NCI-H128 (cell line): ENCODE data around the gene LRRC66.

ENCODE experiments used
- DNase-seq: peaks from one replicate; lab custom pipeline; 2025; ENCODE audit not compliant: unreplicated experiment; lab: John Stamatoyannopoulos, UW

LRRC66 gene, protein sequence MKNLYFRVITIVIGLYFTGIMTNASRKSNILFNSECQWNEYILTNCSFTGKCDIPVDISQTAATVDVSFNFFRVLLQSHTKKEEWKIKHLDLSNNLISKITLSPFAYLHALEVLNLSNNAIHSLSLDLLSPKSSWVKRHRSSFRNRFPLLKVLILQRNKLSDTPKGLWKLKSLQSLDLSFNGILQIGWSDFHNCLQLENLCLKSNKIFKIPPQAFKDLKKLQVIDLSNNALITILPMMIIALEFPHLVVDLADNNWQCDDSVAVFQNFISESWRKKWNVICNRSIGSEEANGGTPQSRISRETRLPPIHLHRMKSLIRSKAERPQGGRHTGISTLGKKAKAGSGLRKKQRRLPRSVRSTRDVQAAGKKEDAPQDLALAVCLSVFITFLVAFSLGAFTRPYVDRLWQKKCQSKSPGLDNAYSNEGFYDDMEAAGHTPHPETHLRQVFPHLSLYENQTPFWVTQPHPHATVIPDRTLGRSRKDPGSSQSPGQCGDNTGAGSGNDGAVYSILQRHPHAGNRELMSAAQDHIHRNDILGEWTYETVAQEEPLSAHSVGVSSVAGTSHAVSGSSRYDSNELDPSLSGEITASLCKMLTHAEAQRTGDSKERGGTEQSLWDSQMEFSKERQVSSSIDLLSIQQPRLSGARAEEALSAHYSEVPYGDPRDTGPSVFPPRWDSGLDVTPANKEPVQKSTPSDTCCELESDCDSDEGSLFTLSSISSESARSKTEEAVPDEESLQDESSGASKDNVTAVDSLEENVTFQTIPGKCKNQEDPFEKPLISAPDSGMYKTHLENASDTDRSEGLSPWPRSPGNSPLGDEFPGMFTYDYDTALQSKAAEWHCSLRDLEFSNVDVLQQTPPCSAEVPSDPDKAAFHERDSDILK

DNA sequence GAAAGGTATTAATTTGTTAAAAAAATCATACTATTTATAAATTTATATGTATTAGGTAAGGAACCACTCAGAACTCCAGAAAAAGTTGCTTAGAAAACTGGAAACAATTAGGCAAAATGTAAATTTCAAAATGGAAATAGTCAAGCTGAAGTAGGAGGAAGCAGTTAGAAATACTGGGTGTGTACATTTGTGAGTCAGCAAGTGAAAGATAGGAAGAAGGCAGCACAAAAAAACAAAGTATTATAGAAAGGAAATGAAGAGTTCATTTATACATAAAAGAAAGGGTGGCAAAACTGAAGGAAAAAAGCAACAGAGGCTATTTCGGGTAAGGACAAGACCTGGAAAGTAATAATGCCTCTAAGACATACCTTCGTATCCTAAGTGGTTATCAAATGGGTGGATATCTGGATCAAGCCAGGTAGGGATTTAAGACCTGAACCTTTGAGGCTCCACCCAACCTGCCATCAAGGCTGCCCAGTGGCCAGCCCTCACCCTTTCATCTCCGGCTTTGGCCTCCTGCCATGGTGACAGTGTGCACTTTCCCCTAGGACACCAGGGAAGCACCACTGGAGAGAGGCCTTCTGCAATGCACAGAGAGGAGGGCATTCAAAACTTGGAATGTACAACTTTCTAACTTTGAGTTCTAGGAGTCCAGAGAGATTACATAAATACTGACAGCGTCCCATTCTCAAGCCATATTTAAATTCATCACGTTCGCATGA is at the start of gene LRRC66:
LRRC66 (minus strand) TSS at position 428 of the 722 bp plus-strand sequence. CDS start 2,750 bp downstream, outside the sequence.
- DNase-seq: no peak

DNA sequence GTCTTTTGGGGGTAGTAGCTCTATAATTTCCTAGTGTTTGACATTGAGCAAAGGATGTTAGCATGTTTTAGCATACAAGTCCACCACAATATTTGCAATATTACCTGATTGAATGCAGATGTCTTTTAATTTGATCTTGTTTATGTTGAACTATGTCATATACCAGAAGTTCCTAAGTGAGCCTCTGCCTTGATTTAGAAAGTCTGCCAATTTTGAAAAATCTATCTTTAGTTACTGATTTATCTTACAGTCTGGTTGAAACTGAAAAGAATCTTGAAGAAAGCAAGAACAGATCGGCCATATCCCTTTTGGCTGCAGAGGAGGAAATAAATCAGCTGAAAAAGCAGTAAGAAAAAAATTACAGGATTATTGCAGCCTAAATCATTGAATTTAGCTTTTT is 49.4 kb upstream of the LRRC66 start:
- DNase-seq: no peak

DNA sequence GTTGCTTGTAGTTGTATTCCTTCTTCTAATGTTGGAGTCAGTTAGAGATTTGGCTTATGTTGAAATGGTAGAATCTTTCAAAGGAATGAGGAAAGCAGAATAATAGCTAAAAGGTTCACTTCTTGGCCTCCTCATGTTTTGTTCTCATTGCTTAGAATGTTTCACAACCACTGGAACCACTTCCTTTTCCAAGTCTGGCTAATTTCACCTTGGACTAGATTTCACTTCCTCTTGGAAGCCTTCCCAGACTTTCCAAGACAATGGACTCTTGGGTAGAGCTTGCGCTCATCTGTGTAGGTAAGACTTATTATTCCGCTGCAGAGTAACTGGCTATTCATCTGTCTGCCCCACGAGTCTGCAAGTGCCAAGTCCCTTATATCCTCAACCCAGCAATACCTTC is 39.2 kb upstream of the LRRC66 start:
- DNase-seq: no peak

DNA sequence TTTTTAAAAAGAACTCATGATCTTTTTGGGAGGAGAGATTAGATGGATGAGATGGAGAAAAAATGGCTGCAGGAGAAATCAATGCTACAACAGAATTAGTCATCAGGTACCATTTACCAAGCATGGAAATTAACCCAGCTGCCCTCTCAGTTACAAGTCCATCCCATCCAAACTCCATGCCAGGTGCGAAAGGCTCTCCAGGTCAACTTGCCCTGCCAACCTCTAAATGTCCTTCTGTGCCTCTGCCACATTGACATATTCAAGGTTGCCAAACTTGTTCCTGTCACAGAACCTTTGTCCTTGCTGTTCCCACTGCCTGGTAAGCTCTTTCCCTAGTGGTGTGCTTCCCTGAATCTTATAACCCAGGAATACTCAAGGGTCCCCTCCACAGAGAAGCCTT is 38.1 kb upstream of the LRRC66 start:
- no peak for DNase-seq

DNA sequence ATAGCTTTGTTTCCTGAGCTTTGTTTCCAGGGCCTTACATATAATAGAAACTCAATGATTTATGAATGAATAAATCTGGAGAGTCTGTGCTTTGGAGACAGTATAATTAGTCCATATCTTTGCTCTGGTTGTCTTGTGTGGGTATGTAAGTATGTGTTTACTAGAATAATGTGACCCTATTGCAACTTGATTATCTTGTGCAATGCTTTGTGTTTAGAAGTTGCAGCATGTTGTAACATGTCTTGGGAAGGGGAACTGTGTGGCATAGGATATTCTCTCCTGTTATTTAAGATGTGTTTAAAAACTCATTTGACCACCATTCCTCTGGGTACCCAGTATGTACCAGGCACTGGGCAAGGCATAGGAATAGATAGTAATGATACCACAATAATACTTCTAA is 37.0 kb upstream of the LRRC66 start:
- no peak for DNase-seq

DNA sequence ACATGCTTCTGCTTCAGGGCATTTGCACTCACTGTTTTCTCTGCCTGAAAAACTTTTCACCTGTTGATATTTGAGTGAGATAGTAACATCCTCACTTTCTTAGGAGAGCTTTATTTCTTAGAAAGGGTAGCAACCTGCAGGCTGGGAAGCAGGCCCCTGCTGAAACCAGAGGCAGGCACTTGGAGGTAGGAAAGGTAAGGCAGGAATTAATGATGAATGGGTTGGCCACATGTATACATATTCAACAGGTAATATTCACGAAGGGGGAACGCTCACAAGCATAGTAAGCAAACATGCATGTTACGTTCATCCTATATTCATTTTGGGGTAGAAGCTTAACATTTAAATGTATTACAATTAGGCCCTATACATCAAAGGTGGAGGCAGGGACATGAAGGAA is 34.1 kb upstream of the LRRC66 start:
- DNase-seq: no peak

DNA sequence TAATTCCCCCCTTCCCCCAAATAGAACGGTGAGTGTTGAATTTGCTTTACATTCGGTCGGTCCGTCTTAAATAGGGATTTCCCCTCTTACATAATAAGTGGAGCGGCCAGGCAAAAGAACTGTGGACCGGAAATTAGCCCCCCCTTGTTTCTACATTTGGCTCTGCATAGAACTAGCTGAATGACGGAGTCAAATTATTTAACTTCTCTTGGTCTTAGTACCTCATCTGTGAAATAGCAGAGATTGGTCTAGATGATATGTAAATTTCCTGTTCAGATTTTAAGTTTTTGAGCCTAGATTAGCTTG is 32.3 kb upstream of the LRRC66 start:
- DNase-seq: no peak

DNA sequence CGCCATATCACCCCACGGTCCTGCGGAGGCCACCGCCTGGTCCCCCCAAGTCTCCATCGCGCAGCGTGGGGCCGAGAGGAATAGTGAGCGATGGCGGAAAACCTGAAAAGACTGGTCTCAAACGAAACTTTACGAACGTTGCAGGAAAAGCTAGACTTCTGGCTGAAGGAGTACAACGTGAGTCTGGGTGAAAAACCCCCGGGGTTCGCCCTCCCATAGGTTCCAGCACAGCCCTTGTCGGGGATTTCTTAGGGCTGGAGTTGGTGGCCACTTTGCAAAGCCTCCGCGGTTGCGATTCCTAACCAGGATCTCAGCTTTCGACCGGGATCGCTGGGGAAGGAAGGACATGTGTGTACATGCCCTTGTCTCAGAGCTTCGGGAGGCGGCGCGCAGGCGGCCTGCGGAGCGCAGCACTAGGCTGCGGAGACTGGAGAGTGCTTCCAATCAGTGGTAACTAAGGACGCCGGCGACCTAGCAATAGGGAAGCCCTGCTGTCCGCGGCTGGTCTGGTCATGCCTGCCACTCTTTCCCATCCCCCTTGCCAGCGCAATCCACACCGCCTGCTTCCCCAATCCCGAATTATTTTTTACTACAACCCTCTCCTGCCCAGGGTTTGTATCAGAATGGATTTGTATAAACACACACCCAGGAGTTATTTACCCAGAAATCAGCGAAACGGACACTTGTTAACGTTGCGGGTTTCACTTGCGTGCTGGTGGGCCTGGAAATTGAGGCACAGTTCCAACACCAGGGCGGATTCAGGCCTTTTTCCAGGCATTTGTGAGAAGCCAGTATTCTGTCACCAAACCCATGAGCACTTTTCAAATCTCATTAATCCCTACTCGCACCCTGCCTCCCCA is 31.7 kb upstream of the LRRC66 start:
- DNase-seq: peak; percentile 17

DNA sequence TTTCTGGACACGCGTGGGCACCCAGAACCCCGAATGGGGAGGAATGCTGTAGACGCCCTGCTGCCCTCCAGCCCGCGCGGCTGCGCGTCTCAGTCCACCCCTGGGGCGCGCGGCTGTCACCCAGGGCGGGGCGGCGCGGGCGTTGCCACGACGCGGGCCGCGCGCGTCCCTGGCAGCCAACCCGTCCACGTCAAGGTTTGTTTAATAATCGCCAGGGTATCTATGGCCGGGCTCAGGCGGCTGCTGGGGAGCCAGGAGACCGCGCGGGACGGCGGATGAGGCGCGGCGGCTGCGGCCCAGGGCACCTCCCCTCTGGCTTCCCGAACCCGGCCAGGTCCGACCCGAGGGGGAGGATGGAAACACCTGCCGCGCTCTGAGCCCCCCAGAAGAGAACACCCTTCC is 31.1 kb upstream of the LRRC66 start, which contains the start of gene SPATA18:
SPATA18 (plus strand) TSS at position 92 of the 402 bp plus-strand sequence. CDS start 401 bp downstream, outside the sequence.
- DNase-seq: no peak

DNA sequence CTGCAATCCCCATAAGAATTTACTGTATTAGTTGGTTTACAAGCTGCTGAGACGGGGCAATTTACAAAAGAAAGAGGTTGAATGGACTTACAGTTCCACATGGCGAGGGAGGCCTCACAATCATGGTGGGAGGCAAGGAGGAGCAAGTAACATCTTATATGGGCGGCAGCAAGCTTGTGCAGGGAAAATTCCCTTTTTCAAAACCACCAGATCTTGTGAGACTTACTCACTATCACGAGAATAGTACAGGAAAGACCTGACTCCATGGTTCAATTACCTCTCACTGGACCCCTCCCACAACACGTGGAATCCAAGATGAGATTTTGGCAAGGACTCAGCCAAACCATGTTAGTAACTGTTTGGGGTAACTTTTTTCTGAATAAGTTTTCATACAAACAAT is 29.1 kb upstream of the LRRC66 start:
- no peak for DNase-seq

DNA sequence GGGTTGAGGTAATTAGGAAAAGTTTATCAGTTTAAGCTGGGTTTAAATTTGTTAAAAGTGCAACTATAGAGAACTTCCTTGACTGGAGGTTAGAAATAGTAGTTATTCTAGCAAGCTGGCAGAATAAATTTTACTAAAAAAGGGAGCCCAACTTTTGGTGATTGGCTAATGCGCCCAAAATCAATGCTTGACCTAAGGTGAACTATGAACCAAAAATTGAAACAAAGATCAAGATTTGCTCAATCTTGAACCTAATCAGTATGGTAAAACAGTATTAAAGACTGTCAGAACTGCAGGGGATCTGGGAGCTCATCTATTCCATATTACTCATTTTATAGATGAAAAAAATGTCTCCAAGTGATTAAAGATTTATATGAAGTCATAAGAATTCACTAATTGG is 24.9 kb upstream of the LRRC66 start:
- no peak for DNase-seq

DNA sequence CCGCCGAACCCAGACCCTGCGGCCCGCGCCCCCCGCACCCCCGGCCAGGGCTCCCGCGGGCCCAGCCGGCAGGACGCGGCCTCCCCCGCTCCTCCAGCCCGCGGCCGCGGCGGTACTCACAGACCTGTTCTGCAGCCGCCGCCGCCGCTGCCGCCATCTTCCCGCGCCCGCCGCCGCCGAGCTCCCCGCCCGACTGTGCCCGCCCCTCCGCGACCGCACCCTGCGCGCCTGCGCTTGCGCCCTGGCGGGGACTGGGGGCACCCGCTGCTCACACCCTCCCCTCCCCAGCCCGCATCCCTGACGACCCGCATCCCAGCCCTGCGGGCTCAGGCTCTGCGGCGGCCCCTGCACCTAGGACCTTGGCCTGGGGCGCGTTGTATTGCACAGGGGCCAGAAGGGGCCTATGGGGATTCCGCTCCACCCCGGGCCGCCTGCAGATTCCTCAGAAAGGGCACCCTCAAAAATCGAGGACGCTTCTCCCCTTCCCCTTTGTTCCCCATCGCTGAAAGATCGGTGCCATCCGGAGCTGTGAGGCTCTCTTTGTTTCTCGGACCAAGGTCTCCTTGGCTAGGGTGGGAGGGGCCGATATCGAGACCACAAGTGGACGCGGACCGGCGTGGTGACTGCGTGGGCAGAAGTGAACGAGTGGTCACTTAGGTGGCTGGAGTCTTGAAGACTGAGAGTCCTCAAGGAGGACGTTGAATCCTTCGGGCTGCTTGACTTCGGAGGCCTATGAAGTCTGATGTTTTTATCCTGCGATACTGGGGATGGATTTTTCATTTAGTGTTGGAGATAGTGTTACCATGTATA is 18.1 kb upstream of the LRRC66 start, which contains the start of gene SGCB:
SGCB (minus strand) TSS at position 197 of the 810 bp plus-strand sequence; CDS start at position 157, 40 bp downstream.
- DNase-seq: peak; percentile 20

DNA sequence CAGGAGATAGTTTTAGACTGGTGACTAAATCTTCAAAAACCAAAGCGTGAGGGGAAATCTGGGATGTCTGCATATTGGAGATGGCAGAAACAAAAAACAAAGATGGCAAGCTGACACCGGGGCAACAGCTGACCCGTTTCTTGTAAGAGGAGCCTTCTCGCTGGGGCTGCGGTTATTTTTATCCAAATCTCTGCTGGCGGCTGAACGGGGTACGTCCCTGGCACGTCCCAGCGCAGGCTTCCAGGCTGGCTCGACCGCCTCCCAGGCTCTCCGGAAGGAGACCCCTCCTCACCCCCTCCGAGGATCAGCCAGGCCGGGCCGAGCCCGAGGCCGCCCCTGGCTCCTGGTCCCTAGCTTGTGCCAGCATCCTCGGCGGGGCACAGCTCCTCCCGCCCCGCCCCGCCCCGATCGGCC is 17.5 kb upstream of the LRRC66 start:
- no peak for DNase-seq

DNA sequence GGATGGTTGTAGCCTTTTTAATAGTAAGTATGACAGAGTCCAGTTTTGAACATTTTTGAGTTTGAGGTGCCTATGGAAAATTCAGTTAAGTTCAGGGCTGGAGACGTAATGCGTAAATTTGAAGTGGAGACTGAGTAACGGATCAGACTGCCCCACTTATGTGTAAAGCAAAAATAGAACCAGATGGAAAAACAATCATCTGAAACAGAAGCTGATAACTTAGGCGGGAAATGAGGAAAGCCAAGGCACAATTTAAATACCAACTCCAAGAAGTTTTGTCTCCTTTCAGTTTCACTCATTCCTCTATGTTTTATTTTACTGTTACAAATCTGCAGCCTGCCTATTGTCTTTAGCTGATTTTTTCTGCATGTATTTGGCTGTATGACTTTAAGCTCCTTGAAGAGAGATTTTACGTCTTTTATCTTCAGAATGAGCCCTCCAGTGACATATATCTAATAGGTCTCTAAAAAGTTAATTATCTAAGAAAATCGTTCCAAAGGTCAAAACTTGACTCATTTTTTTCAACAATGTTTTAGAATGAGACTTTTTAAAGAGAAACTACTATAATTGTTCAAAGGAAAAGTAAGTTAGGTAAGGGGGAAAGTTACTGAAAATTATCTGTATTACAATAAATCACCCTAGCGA is 16.8 kb upstream of the LRRC66 start:
- no peak for DNase-seq

DNA sequence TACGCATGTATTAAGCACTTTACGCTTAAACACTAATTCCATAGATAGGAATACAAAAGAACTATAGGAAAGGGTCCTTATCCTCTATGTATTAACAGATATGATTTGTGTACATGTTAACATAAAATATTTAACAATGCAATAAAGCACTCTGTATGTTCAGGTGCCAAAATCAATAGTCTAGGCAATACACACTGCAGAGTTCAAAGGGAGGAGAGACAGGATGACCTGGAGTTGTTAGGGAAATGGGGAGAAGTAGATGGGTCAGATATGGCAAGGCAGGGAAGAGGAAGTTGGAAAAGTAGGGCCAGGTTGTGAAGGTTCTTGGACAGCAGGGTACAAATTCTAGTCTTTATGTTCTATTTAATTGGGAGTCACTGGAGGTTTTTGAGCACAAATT is 15.0 kb upstream of the LRRC66 start:
- no peak for DNase-seq

DNA sequence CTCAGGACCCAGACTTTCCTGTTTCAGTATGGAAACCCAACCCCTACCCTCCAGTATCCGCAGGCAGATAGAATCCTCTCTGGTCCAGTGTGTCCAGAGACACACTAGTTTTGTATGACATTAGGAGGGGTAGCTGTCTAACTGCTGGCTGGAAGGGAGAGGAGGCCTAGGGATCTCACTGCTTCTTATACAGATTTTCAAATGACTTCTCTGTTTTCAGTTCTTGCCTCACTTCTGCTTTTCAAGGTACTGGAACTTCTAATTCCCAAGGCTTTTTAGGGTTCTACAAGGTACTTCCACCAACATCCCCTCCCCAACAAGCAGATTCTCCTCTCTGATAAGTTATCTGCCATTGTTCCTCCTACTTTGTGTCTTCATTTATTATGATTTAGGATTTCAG is 11.8 kb upstream of the LRRC66 start:
- no peak for DNase-seq

DNA sequence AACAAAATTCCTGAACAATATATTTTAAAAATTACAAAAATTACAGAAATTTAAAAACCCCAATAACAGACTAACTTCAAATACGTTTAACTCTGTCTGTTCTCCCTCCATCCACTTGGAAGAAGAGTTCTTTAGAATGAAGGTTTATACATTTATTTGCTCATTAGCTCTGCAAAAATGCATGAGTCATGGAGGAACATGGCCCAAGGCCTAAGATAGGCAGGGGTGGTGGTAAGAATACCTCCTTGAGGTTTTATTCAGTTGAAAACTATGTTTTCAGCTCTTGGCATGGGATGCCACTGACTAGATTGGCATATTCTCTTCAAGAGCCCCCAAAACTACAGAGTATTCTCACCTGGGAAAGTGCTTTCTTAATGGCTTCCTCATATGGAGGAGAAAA is 8.8 kb upstream of the LRRC66 start:
- no peak for DNase-seq

DNA sequence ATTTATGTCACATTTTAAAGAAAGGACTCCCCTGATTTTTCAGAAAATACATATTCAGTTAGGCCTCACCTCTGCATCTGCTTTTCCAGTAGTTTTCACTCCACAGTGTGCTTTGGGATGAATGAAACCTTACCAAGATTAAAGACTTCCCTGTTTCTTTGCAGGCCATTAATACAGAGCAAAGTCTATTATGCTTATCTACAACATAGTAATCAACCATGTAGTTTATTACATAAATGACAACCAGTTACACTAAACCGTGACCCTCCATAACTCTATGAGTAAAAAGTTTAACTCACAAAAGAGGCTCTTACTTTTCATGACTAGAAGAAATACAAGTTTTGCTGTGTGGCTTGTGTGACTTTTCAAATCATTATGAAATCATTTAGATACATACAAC is 2.3 kb downstream of the LRRC66 start:
- no peak for DNase-seq

DNA sequence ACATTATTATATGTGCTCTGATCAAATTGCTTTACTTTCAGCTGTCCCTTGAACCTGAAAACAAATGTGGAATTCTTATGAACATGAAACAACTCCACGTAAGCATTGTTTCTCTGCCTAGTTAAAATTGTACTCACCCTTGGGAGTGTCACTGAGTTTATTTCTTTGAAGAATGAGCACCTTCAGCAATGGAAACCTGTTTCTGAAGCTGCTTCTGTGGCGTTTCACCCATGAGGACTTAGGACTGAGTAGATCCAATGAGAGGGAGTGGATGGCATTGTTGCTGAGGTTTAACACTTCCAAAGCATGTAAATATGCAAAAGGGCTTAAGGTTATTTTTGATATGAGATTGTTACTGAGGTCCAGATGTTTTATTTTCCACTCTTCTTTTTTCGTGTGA is 3.2 kb downstream of the LRRC66 start:
- no peak for DNase-seq
